B cell (primary cell): ENCODE measurements around the gene TMEM163.
"Not testable (repeated sequence)": the region's sequence is repeated elsewhere in the genome, so short reads cannot be mapped to it uniquely, and the experiment has no call there.

ENCODE experiments used
- EZH2 ChIP-seq: IDR thresholded peaks from 2 replicates; pipeline ENCODE4 v1.6.1; 2012; ENCODE audit warnings: borderline replicate concordance, low read depth, mild to moderate bottlenecking, moderate library complexity, low read length; ENCODE audit not compliant: insufficient read depth, poor library complexity, severe bottlenecking
- TF ChIP-seq, protein P1 (sequence below): fragments of 200-600 bp; IDR thresholded peaks from one replicate; pipeline ENCODE4 v1.8.0; 2022; ENCODE audit warnings: antibody characterized with exemption, mild to moderate bottlenecking

DNA sequence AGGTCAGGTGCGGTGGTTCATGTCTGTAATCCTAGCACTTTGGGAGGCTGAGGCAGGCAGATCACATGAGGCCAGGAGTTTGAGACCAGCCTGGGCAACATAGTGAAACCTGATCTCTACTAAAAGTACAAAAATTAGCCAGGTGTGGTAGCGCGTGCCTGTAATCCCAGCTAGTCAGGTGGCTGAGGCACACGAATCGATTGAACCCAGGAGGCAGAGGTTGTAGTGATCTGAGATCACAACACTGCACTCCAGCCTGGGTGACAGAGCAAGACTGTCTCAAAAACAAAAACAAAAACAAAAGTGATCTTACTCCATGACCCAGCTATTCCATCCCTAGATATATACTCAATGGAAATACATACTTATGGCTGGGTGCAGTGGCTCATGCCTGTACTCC is 153.8 kb downstream of the TMEM163 start:
- TF ChIP-seq, protein P1, sequence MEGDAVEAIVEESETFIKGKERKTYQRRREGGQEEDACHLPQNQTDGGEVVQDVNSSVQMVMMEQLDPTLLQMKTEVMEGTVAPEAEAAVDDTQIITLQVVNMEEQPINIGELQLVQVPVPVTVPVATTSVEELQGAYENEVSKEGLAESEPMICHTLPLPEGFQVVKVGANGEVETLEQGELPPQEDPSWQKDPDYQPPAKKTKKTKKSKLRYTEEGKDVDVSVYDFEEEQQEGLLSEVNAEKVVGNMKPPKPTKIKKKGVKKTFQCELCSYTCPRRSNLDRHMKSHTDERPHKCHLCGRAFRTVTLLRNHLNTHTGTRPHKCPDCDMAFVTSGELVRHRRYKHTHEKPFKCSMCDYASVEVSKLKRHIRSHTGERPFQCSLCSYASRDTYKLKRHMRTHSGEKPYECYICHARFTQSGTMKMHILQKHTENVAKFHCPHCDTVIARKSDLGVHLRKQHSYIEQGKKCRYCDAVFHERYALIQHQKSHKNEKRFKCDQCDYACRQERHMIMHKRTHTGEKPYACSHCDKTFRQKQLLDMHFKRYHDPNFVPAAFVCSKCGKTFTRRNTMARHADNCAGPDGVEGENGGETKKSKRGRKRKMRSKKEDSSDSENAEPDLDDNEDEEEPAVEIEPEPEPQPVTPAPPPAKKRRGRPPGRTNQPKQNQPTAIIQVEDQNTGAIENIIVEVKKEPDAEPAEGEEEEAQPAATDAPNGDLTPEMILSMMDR = not testable (repeated sequence)
- not testable (repeated sequence) for TF ChIP-seq EZH2
